HG03066 (cell line): ENCODE data around the gene GRIK5.
"Not testable (repeated sequence)": the region's sequence is repeated elsewhere in the genome, so short reads cannot be mapped to it uniquely, and the experiment has no call there.

Experiments
- ATAC-seq: cut with Tn5 transposase; IDR thresholded peaks from one replicate; pipeline ENCODE4 v1.9.1; 2021; ENCODE audit warnings: low read depth; ENCODE audit not compliant: unreplicated experiment

The GRIK5 gene

DNA sequence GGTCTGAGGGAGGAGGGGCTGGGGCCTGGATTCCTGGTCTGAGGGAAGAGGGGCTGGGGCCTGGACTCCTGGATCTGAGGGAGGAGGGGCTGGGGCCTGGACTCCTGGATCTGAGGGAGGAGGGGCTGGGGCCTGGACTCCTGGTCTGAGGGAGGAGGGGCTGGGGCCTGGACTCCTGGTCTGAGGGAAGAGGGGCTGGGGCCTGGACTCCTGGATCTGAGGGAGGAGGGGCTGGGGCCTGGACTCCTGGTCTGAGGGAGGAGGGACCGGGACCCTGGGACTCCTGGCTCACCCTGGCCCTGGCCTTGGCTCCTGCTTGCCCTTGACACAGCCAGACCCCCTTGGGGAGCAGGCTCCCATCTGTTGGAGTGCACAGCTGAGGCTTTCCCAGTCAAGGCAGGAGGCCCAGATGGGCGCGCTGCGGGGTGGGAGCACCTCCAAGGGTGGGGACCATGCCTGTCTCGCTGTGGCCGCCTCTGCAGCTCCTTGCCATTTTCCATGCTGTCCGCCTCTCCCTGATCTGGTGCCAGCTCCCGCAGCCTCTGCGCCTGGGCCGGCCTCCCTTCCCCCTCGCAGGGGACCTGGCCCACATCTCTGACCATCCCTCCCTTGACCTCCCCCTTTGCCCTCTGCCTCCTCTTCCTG, 78.0 kb downstream of the GRIK5 start:
- not testable (repeated sequence) for ATAC-seq

DNA sequence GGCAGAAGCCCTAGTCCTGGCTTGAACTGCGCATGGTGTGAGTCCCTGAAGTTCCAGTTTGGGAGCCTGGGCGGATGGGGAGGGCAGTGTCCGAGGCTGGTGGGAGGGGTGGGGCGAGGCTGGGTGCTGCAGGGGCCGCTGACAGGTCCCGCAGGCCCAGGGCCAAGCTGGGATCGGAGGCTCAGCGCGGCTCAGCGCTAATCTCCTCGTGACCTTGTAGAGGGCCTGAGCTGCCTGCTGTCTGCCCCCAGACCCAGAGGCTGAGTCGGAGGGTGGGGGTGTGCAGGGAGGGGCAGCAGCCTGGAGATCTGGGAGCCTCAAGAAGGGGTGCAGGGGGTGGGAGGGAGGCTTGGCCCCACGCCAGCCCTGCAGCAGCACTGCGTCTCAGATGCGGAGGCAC, 79.0 kb downstream of the GRIK5 start:
- no peak for ATAC-seq

DNA sequence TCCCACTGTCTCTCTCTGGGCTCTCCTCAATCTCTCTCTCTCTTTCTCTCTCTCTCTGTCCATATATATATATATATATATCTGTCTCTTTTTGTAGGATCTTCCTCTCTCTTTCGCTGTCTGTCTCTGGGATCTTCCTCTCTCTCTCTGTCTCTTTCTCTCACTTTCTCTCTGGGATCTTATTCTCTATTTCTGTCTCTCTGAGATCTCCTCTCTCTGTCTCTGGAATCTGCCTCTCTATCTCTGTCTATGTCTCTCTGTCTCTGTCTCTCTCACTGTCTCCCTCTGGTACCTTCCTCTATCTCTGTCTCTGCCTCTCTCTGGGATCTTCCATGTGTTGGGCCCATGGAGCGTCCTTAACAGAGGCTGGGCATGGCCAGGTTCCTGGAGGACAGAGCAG, 79.4 kb downstream of the GRIK5 start:
- ATAC-seq, result no peak

DNA sequence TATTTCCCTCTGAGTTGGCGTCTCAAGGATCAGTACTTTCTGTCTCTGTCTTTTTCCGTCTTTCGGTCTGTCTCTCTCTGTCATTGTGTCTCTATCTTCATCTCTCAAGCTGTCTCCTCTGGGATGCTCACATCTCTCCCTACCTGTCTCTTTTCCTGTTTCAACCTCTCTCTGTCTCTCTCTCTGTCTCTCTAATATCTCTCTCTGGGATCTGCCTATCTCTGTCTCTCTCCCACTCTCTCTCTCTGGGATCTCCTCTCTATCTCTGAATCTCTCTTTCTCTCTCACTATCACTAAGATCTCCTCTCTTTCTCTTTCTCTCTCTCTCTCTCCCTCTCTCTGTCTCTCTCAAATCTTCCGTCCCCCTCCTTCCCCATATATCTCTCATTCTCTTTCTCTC, 80.0 kb downstream of the GRIK5 start:
- ATAC-seq, result no peak

DNA sequence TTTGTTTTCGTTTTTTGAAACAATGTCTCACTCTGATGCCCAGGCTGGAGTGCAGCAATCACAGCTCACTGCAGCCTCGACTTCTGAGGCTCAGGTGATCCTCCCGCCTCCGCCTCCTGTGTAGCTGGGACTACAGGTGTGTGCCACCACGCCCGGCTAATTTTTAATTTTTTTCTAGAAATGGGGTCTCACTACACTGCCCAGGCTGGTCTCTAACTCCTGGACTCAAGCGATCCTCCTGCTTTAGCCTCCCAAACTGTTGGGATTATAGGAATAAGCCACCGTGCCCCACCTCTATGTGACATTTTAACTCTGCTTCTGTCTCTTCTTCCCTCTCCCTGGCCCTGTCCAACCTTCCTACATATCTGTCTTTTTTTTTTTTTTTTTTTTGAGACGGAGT, 81.1 kb downstream of the GRIK5 start:
- no peak for ATAC-seq

DNA sequence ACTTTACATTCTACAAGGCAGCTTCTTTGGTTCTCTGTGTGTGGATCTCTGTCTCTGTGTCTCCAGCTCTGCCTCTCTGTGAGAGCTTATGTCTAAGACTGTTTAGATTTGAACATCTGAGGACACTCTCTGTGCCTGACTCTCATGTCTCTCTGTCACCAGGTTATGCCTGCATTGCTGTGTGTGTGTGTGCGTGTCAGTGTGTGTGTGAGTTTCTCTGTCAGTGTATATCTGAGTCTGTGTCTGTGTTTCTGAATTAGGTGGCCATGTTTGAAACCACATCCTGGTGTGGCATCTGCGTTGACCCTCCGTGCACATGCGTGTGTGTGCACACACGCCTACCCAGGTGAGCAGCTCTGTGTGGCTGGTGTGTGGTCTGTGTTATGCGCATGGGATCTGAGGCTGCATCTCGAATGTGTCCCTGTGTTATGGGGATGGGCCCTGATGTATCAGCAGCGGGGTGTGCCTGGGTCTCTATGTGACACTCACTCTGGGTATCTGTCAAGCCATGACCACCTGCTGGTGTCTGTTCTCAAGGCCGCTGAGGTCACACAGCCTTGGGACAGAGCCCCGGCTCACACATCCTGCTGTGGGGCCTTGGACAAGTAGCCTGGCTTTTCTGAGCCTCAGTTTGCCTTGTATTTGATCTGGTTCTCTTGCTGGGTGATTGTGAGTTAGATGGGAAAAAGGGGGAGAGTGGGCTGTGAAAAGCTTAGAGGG, 82.7 kb downstream of the GRIK5 start:
- no peak for ATAC-seq

DNA sequence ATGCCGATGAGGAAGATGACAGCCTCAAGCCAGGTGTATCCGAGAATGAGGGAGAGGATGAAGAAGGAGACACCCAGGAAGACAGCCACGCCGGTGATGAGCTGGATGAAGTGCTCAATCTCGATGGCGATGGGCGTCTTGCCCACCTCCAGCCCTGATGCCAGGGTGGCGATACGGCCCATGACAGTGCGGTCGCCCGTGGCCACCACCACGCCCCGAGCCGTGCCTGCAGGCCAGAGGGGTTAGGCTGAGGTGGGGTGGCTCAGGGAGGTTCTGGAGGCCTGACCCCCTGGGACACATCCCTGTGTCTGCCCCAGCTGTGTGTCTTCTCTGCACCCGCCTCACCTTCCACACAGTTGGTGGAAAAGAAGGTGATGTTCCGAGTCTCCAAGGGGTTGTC, 85.0 kb downstream of the GRIK5 start:
- ATAC-seq, result no peak

DNA sequence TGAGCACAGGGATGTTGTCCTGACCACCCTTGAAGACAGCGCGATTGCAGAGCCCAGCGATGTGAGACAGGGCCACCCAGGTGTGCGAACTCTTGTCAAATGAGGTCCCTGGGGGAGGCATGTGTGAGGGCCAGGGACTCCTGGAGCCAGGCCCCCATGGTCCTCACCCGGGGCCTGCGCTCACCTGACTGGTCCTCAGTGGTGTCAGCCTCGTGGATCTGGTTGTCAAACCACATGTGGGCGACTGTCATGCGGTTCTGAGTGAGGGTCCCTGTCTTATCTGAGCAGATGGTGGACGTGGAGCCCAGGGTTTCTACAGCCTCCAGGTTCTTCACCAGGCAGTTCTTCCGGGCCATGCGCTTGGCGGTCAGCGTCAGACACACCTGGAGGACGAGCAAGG, 88.3 kb downstream of the GRIK5 start:
- ATAC-seq, result no peak

DNA sequence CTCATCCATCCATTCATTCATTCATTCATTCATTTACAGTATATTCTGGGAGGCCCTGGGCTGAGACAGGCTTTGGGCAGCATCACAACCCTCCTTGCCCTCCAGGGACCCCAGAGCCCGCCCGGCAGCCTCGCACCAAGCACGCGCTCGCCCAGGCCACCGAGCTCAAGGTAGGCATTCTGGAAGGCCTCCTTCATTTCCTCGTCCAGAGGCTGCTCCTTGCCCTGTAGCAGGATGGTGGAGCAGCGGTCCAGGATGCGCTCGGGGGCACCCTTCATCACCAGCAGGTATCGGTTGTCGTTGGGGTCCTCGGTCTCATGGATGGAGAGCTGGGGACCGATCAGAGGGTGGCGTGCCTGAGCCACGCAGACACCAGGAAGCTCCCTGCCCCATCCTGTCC, 91.5 kb downstream of the GRIK5 start:
- ATAC-seq, result no peak

DNA sequence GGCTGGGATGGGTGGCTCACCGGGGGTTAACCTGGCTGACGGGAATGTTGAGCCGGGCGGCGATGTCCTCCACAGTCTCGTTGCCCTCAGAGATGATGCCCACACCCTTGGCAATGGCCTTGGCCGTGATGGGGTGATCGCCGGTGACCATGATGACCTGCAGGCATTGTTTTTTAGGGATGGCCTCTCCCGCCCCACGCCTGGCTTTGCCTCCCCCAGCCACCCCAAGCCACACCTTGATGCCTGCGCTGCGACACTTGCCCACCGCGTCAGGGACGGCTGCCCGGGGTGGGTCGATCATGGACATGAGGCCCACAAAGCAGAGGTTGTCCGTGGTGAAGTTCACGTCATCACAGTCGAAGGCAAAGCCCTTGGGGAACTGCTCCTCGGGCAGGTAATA, 92.1 kb downstream of the GRIK5 start:
- ATAC-seq, result no peak

DNA sequence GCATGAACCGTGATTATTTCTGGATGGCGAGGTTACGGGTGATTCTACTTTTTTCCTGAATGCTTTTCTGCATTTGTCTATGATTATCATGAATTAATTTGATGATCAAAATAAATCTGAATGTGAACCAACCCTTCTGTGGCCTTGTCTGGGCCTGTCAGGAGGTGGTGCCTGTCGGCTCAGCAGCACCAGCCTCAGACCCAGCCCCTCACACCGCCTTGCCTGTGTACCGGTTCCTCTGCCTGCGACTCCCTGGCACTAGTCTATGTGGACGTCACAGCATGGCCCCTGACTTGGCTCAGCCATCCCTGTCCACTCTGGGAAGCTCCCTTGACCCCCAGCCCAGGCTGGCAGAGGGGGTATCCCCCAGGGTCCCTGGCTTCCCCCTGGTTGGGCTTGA, 95.4 kb downstream of the GRIK5 start:
- no peak for ATAC-seq

DNA sequence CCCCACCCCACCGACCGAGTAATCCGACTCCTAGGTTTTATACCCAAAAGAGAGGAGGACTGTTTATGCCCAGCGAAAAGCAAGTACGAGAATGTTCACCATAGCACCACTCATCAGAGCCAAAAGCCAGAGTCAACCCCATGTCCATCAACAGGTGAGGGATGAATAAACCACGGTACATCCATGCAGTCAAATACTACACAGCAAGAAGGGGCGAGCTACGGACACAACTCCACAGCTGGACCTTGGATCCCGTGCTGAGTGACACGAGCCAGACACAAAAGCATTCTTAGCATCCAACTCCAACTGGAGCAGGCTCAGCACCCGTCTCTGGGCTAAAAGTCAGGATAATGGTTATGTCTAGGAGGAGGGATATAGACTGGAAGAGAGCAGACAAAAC, 98.6 kb downstream of the GRIK5 start:
- ATAC-seq, result no peak

DNA sequence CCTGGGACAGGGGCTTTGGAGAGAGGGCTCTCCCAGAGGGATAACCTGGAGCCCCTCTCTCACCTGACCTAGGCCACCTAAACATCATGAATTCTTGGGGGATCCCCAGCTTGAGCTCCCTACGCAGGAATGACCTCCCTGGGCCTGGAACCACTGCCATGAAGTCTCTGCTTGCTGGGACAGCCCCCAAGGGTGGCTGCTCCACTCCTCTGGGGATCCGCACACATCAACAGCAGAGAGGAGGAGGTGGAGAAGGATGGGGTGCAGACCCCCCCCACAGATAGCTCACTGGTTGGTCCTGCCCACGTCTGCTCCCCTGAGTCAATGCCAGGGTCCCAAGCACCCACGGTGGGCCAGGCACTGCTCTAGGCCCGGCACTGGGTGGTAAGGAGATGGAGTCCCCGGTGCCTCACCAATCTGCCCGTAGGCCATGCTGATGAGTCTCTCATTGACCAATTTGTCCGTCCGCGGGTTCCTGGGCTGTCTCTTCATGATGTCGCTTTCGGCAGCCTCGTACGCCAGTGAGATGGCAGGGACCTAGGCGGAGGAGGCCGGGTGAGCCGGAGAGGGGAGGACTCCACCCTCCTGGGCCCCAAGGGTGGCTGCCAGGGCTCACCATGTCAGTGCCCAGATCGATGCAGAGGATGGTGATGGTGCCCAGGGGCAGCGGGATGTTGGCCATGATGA, 100.1 kb downstream of the GRIK5 start:
- ATAC-seq, result no peak

DNA sequence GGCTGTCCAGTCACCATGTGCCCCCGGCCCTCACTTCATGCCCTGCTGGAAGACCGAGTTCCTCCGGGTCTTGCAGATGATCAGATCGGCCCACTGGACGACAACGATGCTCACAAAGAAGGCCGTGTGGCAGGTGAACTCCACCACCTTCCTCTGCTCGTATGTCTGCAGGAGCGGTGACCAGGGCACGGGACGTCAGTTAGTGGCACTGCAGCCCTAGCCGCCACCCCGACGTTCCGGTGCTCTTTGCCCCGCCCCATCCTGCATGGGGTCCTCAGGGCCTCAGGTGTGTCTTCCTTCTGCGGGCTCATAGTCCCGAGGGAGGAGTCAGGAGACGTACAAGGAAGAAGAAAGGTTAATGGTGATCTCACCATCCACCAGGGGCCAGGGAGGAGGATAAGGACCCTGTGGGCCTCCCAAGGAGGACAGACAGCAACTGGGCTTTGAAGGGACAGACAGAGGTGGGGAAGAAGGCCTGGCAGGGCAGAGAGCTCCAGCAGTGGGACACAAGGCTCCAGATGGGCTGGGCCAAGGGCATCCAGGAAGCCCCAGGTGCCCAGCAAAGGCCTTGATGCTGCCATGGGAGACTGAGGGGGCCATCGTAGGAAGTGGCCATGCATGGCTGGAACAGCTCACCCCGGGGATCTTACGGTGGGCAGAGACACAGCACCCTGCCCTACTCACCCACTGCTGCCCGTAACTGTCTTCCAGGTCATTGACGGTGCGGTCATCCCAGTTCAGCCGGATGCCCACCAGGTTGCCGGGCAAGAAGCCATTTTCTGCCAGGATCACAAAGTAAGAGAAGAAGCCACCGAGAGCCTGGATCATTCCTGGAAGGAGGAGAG, 101.0 kb downstream of the GRIK5 start:
- no peak for ATAC-seq

DNA sequence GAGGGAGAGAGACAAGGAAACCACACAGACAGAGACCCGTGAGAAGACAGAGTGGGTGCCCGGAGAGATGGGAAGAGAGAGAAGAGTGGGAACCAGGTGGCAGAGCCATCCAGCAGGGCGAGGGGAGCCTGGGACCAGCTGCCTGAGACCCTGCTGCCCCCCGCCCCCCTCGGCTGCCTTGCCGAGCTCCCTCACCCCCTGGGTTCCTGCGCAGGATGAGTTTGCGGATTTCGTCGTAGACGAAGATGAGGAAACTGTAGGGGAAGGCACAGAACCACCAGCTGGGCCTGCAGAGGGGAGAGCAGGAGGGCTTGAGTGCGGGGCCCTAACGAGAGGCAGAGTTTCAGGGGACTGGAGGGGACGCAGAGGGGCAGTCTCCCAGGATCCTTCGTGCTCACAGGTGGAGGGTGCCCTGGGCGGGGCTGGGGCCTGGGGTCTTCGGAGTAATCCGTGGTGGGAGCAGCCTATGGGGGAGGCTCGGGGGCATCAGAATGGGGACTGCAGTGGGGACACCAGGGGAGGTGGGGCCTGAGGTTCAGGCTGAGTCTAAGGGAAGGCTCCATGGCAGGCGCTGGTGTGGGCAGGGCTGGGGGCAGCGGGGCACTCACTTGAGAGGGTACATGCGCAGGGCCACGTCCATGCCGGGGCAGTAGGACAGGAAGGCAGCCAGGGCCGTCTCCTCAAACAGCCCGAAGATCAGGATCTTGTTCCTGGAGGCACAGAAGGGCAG, 102.8 kb downstream of the GRIK5 start:
- no peak for ATAC-seq

DNA sequence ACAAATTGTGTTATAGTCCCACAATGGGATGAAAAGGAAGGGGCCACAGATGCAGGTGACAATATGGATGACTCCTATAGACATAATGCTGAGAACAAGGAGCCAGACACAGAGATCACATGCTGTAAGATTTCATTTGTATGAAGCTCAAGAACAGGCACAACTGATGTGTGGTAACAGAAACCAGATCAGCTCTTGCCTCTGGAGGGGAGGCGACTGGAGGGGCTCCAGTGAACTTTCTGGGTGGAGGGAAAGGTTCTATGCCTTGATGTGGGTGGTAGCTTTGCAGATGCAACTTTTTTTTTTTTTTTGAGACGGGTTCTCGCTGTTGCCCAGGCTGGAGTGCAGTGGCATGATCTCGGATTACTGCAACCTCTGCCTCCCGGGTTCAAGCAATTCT, 104.9 kb downstream of the GRIK5 start:
- no peak for ATAC-seq

DNA sequence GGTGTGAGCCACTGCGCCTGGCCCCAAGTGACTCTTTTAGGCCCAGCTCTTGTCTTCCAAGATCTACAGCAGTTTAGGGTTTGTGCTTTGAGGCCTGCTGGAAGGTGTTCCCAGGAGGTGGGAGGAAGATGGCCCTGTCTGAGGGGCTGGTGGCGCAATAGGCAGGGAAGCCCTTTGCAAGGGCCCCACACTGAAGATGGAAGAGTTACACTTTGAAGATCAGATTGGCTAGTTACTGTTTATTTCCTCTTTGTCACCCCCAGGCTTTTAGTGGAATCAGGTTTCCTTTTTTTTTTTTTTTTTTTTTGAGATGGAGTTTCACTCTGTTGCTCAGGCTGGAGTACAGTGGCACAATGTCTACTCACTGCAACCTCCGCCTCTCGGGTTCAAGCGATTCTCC, 109.0 kb downstream of the GRIK5 start:
- no peak for ATAC-seq

DNA sequence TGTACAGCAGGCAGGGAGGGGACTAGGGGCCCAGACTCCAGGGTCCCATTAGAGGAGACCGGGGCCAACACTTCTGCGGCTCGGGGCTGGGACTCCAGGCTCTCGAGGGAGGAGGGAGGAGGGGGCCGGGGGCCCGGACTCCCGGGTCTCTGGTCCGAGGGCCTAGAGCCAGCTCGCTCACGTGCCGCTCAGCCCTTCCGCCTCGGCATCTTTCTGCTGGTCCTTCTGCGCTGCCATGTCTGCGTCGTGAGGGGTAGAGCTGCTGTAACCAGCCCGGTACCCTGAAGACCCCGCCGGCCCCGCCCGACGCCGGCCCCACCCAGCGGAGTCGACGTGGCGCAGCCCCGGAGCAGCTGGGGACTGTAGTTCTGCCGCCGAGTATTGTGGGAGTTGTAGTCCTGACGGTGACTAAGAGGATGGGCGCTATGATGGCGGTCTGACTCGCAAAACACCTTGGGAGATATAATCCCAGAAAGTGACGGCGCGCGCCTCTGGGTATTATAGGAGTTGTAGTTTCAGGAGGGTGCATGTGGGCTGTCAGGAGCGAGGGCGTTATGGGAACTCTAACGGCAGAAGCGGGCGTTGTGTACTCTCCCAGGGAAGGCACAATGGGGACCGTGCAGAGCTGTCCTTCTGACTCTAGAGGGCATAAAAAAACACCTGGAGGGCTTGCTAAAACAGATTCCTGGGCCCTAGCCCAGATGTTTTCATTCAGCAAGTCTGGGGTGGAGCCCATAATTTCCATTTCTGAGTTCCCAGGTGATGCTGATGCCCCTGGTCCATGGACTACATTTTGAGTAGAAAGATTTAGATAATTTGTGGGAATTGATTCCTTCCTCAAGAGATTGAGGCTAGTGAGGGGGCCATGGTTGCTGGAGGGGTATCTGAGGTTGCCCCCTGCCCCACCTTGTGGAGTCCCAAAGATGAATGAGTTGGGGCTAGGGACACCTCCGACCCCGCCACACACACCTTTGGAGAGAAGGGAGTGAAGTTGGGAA, 110.7 kb downstream of the GRIK5 start, which contains the start of gene RABAC1:
Gene RABAC1 (minus strand): TSS at position 266 of the 998 bp plus-strand sequence. CDS start 29 bp downstream, at position 237.
- ATAC-seq, result peak; percentile 94
